DOHH2 (cell line): ENCODE results near the gene ASPSCR1.

ENCODE experiments used
- H3F3A ChIP-seq: fragments of 200-600 bp; sonication (generic), shearing (Covaris generic); 2 replicates; pipeline ENCODE4 v1.6.0; 2016; ENCODE audit warnings: antibody characterized with exemption, mild to moderate bottlenecking; ENCODE audit not compliant: control insufficient read depth, insufficient read depth
- H3K27ac ChIP-seq: fragments of 200-600 bp; sonication (generic); 2 replicates; pipeline ENCODE4 v1.5.1; 2014; ENCODE audit warnings: low read depth, mild to moderate bottlenecking, low read length, moderate library complexity
- H3K27me3 ChIP-seq: fragments of 200-600 bp; sonication (generic); 2 replicates; pipeline ENCODE4 v1.6.1; 2014; ENCODE audit warnings: mild to moderate bottlenecking, low read length, mixed read lengths; ENCODE audit not compliant: control insufficient read depth
- H3K36me3 ChIP-seq: fragments of 200-600 bp; sonication (generic); 2 replicates; pipeline ENCODE4 v1.6.1; 2014; ENCODE audit warnings: mild to moderate bottlenecking, low read length, moderate library complexity, mixed read lengths; ENCODE audit not compliant: control insufficient read depth
- H3K4me1 ChIP-seq: fragments of 200-600 bp; sonication (generic); 2 replicates; pipeline ENCODE4 v1.6.1; 2014; ENCODE audit warnings: mild to moderate bottlenecking, low read length, mixed read lengths; ENCODE audit not compliant: control insufficient read depth
- H3K4me2 ChIP-seq: fragments of 200-600 bp; sonication (generic); 2 replicates; pipeline ENCODE4 v1.6.0; 2014; ENCODE audit warnings: mild to moderate bottlenecking, low read length, moderate library complexity
- H3K4me3 ChIP-seq: fragments of 200-600 bp; sonication (generic); 2 replicates; pipeline ENCODE4 v1.5.1; 2014; ENCODE audit warnings: mild to moderate bottlenecking, low read length, mixed read lengths
- H3K79me2 ChIP-seq: fragments of 200-600 bp; sonication (generic); 2 replicates; pipeline ENCODE4 v1.6.1; 2014; ENCODE audit warnings: mild to moderate bottlenecking, low read length, mixed read lengths; ENCODE audit not compliant: control insufficient read depth
- H3K9me2 ChIP-seq: fragments of 200-600 bp; sonication (generic); replicated peaks from 2 replicates; pipeline ENCODE4 v1.6.1; 2014; ENCODE audit warnings: mild to moderate bottlenecking, low read length, mixed read lengths; ENCODE audit not compliant: control insufficient read depth
- H3K9me3 ChIP-seq: fragments of 200-600 bp; sonication (generic); 2 replicates; pipeline ENCODE4 v1.6.1; 2014; ENCODE audit warnings: antibody characterized with exemption, low read length, mixed read lengths; ENCODE audit not compliant: control insufficient read depth, insufficient read depth
- H4K20me1 ChIP-seq: fragments of 200-600 bp; sonication (generic); 2 replicates; pipeline ENCODE4 v1.6.0; 2014; ENCODE audit warnings: low read depth, mild to moderate bottlenecking, antibody characterized with exemption, low read length, moderate library complexity; ENCODE audit not compliant: control insufficient read depth, insufficient read depth
- CTCF ChIP-seq: fragments of 200-600 bp; sonication (generic); IDR thresholded peaks from one replicate; pipeline ENCODE4 v1.5.1; 2014; ENCODE audit warnings: antibody characterized with exemption, mild to moderate bottlenecking, low read depth, low read length; ENCODE audit not compliant: poor library complexity, severe bottlenecking
- EZH2phosphoT487 ChIP-seq: fragments of 200-600 bp; sonication (generic); IDR thresholded peaks from 2 replicates; pipeline ENCODE4 v1.6.1; 2017; ENCODE audit warnings: borderline replicate concordance, mild to moderate bottlenecking, antibody characterized with exemption, low read length, moderate library complexity, mixed read lengths

Gene ASPSCR1

GRCh38 chr17:81929253-81930141 lies 47.9 kb upstream of the ASPSCR1 start:
- H3K4me1 ChIP-seq, result peaks cover 29% of the 10 kb centered on the region
- H3F3A ChIP-seq, result 0 out of 2 replicates have a peak, but pooled peaks cover 2% of the 10 kb centered on the region
- H4K20me1 ChIP-seq, result peaks cover 14% of the 10 kb centered on the region
- TF ChIP-seq EZH2phosphoT487 (no peak), CTCF (no peak)
- no peaks in the 10 kb centered on the region for H3K9me2 ChIP-seq
- peaks cover 15% of the 10 kb centered on the region for H3K36me3 ChIP-seq
- peaks cover 4% of the 10 kb centered on the region; the same call in 1 of the 2 replicates for H3K27me3 ChIP-seq
- no peak overlapping the region for H3K27ac ChIP-seq
- H3K79me2 ChIP-seq, result peaks cover 27% of the 10 kb centered on the region
- H3K9me3 ChIP-seq, result no peaks in the 10 kb centered on the region
- no peak overlapping the region for H3K4me2 ChIP-seq
- no peak overlapping the region for H3K4me3 ChIP-seq

- Histone ChIP-seq H3K9me3 (no peaks in the 10 kb centered on the region), H3K36me3 (peaks cover 23% of the 10 kb centered on the region), H3K27me3 (peaks cover 4% of the 10 kb centered on the region; the same call in 1 of the 2 replicates), H3K9me2 (no peaks in the 10 kb centered on the region), H3K4me2 (no peak overlapping the region), H3K4me3 (no peak overlapping the region), H3K4me1 (peaks cover 21% of the 10 kb centered on the region), H3F3A (0 out of 2 replicates have a peak, but pooled peaks cover 2% of the 10 kb centered on the region), H3K79me2 (peaks cover 18% of the 10 kb centered on the region), H4K20me1 (peaks cover 7% of the 10 kb centered on the region; the same call in 1 of the 2 replicates), H3K27ac (no peak overlapping the region)
- TF ChIP-seq EZH2phosphoT487 (no peak), CTCF (no peak)
Measured at GRCh38 chr17:81930142-81931125, 47.0 kb upstream of the ASPSCR1 start.

GRCh38 chr17:81931189-81931556 lies 46.3 kb upstream of the ASPSCR1 start:
- H4K20me1 ChIP-seq, result 0 out of 2 replicates have a peak, but pooled peaks cover 2% of the 10 kb centered on the region
- peaks cover 20% of the 10 kb centered on the region for H3K4me1 ChIP-seq
- no peak overlapping the region for H3K4me3 ChIP-seq
- H3K4me2 ChIP-seq, result no peak overlapping the region
- TF ChIP-seq EZH2phosphoT487, result no peak
- H3K9me2 ChIP-seq, result no peaks in the 10 kb centered on the region
- no peak overlapping the region for H3K27ac ChIP-seq
- H3K79me2 ChIP-seq, result peaks cover 16% of the 10 kb centered on the region
- H3F3A ChIP-seq, result 0 out of 2 replicates have a peak, but pooled peaks cover 2% of the 10 kb centered on the region
- H3K36me3 ChIP-seq, result peaks cover 23% of the 10 kb centered on the region
- H3K9me3 ChIP-seq, result no peaks in the 10 kb centered on the region
- peaks cover 4% of the 10 kb centered on the region; the same call in 1 of the 2 replicates for H3K27me3 ChIP-seq
